ENCODE results near the gene SSX3.
"Not testable (repeated sequence)": the region's sequence is repeated elsewhere in the genome, so short reads cannot be mapped to it uniquely, and the experiment has no call there.

SSX3 gene

GRCh38 chrX:48356315-48357094 is at the start of gene SSX3:
Gene SSX3 (minus strand): TSS chrX:48356703. CDS start chrX:48355249, 1,454 bp downstream.
- DNase-seq (ENCODE audit: low read depth) = not testable (repeated sequence)

GRCh38 chrX:48397825-48398224 is 41.3 kb upstream of the SSX3 start:
- not testable (repeated sequence) for DNase-seq (ENCODE audit: low read depth)

GRCh38 chrX:48396931-48397330 is 40.4 kb upstream of the SSX3 start:
- not testable (repeated sequence) for DNase-seq (ENCODE audit: low read depth)

GRCh38 chrX:48383239-48383638 is 26.7 kb upstream of the SSX3 start, which contains the start of gene SSX4:
Gene SSX4 (plus strand): TSS chrX:48383539. CDS start chrX:48384054, 515 bp downstream.
- DNase-seq (ENCODE audit: low read depth) = not testable (repeated sequence)

- DNase-seq (ENCODE audit: low read depth) = not testable (repeated sequence)
Observed at GRCh38 chrX:48370408-48370807, 13.9 kb upstream of the SSX3 start.

GRCh38 chrX:48367717-48368408 is 11.4 kb upstream of the SSX3 start:
- not testable (repeated sequence) for DNase-seq (ENCODE audit: low read depth)

GRCh38 chrX:48359281-48359680 is 2.8 kb upstream of the SSX3 start:
- DNase-seq (ENCODE audit: low read depth) = not testable (repeated sequence)

GRCh38 chrX:48357681-48358080 is 1.2 kb upstream of the SSX3 start:
- DNase-seq (ENCODE audit: low read depth) = no peak

- DNase-seq (ENCODE audit: low read depth) = not testable (repeated sequence)
Observed at GRCh38 chrX:48346059-48346458, 10.4 kb downstream of the SSX3 start.

GRCh38 chrX:48313996-48314395 is 42.5 kb downstream of the SSX3 start:
- DNase-seq (ENCODE audit: low read depth) = not testable (repeated sequence)

GRCh38 chrX:48306175-48306574 is 50.3 kb downstream of the SSX3 start:
- no peak for DNase-seq (ENCODE audit: low read depth)

Data from fibroblast of gingiva (primary cell).